Stimulated activated CD4-positive, alpha-beta T cell treated with anti-CD3 and anti-CD28 coated beads, Interleukin-4, amount 100 ng/mL, for 1 hour (primary cell): ENCODE data around the gene CASQ2.

Source experiments
- DNase-seq: peaks from one replicate; pipeline ENCODE4 v3.0.0-alpha.2; 2020

Gene CASQ2

DNA sequence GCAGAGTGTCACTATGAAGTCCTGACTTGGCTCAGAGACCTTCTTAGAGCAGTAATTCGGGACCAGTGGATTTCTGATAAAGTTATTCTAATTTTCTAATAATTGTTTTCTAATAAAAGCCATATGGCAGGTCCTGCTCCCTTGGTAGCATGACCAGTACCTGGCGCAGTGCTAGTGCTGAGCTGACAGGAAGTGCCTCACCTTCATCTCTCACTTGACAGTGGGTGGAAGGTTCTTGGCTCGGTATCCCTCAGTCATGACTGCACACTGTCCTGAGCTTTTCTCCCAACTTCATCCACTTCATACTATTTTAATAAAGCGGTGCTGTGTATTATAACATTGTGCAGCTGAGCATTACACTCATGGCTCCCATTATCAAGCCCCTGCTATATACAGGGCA, 112.6 kb downstream of the CASQ2 start:
- no peak for DNase-seq

- DNase-seq: no peak
Measured at GRCh38 chr1:115655306-115655663, 113.2 kb downstream of the CASQ2 start.

DNA sequence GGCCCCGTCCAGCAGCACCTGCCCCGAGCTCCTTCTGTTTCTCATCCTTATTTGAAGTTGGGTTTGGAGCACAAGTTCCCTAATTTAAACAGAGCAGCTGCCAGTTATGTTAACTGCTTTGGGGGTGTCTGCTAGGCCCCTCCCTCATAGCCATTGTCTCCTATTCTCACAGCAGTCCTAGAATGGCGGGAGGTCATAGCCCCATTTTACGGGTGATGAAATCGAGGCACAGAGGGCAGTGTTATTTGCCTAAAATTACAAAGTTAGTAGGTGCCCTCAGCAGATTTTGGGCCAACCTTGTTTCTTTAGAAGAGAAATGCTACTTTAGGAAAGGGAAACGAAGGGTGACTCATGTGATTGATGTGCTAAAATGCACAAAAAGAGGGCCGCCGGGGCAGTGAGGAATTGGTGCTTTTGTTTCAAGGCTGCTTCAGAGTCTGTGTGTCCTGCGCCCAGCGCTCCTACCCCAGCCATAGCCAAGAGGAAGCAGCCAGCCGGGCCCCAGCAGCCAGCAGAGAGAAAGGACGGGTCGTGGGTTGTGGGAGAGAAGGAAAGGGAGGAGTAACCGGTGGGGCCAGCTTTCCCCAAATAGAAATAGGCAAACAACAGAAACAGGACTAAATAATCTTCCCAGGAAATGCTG, 113.7 kb downstream of the CASQ2 start:
- DNase-seq: no peak

DNA sequence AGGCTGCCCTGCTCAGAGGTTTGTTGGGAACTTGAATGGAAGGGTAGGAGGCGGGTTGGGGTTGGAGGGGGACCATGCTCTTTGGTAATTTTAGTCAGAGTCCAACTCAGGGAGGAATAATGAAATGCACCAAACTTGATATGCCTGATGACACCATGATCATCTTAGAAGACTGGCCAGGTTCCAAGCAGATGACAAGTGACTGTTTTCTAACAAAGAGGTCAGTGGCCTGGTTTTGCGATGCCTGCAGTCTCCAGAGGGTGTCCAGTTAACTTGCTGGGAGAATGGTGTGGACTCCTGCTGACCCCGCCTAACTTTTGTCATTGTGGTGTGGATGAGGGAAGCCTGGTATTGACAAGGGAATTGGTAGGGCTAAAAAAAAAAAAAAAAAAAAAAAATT, 114.4 kb downstream of the CASQ2 start:
- no peak for DNase-seq

DNA sequence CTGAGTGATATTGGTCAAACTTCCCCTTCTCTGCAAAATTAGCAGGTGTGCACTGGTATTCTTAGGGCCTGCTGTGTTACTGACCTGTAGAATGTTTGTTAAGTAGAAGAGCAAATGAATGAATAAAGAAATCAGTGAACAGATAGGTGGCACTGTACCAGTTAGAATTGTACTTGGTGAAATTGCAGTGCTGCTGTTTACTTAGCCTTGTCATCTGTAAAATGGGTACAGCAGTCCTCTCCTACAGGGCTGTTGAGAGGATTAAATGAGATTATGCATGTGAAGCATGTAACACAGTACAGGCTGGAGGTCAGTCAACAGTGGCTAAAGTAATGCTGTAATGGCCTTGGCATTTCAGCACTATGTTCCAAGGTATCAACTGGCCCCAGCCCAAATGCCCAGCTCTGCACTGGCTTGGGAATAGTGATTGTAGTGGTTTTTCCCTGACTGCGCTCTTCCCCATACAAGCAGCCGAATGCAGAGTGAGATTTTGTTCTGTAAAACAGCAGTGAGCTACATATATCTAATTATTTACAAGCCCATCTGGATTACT, 116.2 kb downstream of the CASQ2 start:
- DNase-seq: no peak

- DNase-seq: no peak
Measured at GRCh38 chr1:115651391-115651790, 117.1 kb downstream of the CASQ2 start.

GRCh38 chr1:115650961-115651360, 117.6 kb downstream of the CASQ2 start:
- DNase-seq: no peak
